AG09309 (cell line): ENCODE data around the gene GPRIN1.

Experiments used
- DNase-seq: peaks from one replicate; pipeline ENCODE4 v3.0.0-alpha.2; 2010; ENCODE audit warnings: low read depth
- H3K4me3 ChIP-seq: 2 replicates; pipeline ENCODE4 v1.5.1; 2011; ENCODE audit warnings: mild to moderate bottlenecking, low read depth, low read length, moderate library complexity; ENCODE audit not compliant: control insufficient read depth
- CTCF ChIP-seq: IDR thresholded peaks from 2 replicates; pipeline ENCODE4 v1.5.1; 2011; ENCODE audit warnings: mild to moderate bottlenecking, low read depth, low read length, inconsistent platforms; ENCODE audit not compliant: insufficient read depth, control insufficient read depth; ENCODE audit errors: missing control alignments

The GPRIN1 gene

GRCh38 chr5:176616511-176616910 is 6.6 kb upstream of the GPRIN1 start:
- no peak for DNase-seq
- no peak for TF ChIP-seq CTCF
- no peak overlapping the region for H3K4me3 ChIP-seq

GRCh38 chr5:176614805-176615478 is 5.0 kb upstream of the GPRIN1 start:
- no peak for DNase-seq
- no peak overlapping the region for H3K4me3 ChIP-seq
- no peak for TF ChIP-seq CTCF

DNA sequence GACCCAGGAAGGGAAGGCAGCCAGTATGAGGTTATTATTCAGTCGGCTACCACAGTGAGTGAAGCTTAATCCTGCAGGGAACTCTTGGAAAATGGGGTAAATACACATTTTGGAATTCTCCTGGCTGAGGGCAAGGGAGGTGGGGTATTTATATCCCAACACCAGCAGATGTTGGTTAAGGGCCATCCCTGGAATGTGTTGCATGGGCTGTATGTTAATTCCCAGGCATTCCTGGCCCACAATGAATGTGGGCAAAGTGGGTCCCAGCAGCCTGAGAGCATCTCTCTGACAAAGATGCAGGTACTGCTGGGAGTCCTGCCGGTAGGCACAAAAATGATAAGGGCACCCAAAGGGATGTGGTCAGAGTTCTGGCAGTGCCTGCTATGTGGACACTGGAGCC is 2.9 kb upstream of the GPRIN1 start:
- TF ChIP-seq CTCF = no peak
- no peak for DNase-seq
- H3K4me3 ChIP-seq = no peak overlapping the region

DNA sequence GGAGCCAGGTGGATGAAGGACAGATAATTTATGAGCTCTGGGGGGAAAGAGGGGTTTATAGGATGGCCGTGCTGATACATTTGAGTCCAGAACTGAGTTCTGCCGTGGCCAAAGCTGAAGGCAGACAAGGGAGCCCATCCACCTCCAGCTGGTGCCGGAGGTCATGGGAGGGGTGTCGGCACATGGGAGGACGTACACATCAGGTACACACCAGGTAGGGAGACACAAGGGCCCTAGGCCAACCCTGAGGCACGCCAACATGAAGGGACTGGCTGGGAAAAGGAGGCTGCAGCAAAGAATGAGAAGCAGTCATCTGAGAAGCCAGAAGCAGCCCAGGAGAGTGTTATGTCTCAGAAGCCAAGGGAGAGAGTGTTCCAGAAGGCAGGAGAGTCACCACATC is 2.1 kb upstream of the GPRIN1 start:
- H3K4me3 ChIP-seq = no peak overlapping the region
- DNase-seq = no peak
- no peak for TF ChIP-seq CTCF

GRCh38 chr5:176611435-176611834 is 1.5 kb upstream of the GPRIN1 start:
- H3K4me3 ChIP-seq = no peak overlapping the region
- peak; percentile 48 for DNase-seq
- TF ChIP-seq CTCF = no peak

GRCh38 chr5:176610435-176610773 is 448 bp upstream of the GPRIN1 start:
- H3K4me3 ChIP-seq = peak overlapping the region; percentile 67
- DNase-seq = no peak
- no peak for TF ChIP-seq CTCF
